SU-DHL-6 (cell line): ENCODE data around the gene ASTN2.
"Not testable (repeated sequence)": the region's sequence is repeated elsewhere in the genome, so short reads cannot be mapped to it uniquely, and the experiment has no call there.

ENCODE experiments used
- H2AFZ ChIP-seq: fragments of 200-600 bp; sonication (generic); 2 replicates; pipeline ENCODE4 v1.6.1; 2014; ENCODE audit warnings: low read depth, mild to moderate bottlenecking, moderate library complexity, mixed read lengths, antibody characterized with exemption, low read length; ENCODE audit not compliant: severe bottlenecking
- H3F3A ChIP-seq: fragments of 200-600 bp; shearing (Covaris generic); 2 replicates; pipeline ENCODE4 v1.6.0; 2016; ENCODE audit warnings: antibody characterized with exemption, mild to moderate bottlenecking; ENCODE audit not compliant: insufficient read depth
- H3K27ac ChIP-seq: fragments of 200-600 bp; sonication (generic); 2 replicates; pipeline ENCODE4 v1.5.1; 2016; ENCODE audit warnings: low read depth, mild to moderate bottlenecking, low read length, moderate library complexity, mixed read lengths
- H3K27me3 ChIP-seq: fragments of 200-600 bp; sonication (generic), shearing (Covaris generic); 2 replicates; pipeline ENCODE4 v1.6.0; 2014; ENCODE audit warnings: mild to moderate bottlenecking, low read length
- H3K36me3 ChIP-seq: fragments of 200-600 bp; sonication (generic); 2 replicates; pipeline ENCODE4 v1.6.1; 2014; ENCODE audit warnings: mild to moderate bottlenecking, low read length, mixed read lengths
- H3K4me2 ChIP-seq: fragments of 300-600, 200-600 bp; shearing (Covaris generic), sonication (generic); 2 replicates; pipeline ENCODE4 v1.6.0; 2014; ENCODE audit warnings: low read length, low read depth, mild to moderate bottlenecking; ENCODE audit not compliant: poor library complexity, severe bottlenecking
- H3K4me3 ChIP-seq: fragments of 200-600 bp; sonication (generic); 2 replicates; pipeline ENCODE4 v1.5.1; 2014; ENCODE audit warnings: antibody characterized with exemption, low read length, mild to moderate bottlenecking, mixed read lengths; ENCODE audit not compliant: insufficient read depth, poor library complexity, severe bottlenecking
- H3K79me2 ChIP-seq: fragments of 200-600 bp; sonication (generic); 2 replicates; pipeline ENCODE4 v1.6.1; 2014; ENCODE audit warnings: mild to moderate bottlenecking, low read length, moderate library complexity; ENCODE audit not compliant: insufficient read depth
- H3K9ac ChIP-seq: fragments of 200-600 bp; sonication (generic); 2 replicates; pipeline ENCODE4 v1.7.0; 2014; ENCODE audit warnings: mild to moderate bottlenecking, low read length
- H3K9me2 ChIP-seq: fragments of 200-600 bp; sonication (generic); replicated peaks from 2 replicates; pipeline ENCODE4 v1.6.1; 2014; ENCODE audit warnings: low read length; ENCODE audit not compliant: insufficient read depth
- H3K9me3 ChIP-seq: fragments of 200-600 bp; sonication (generic); 2 replicates; pipeline ENCODE4 v1.6.1; 2014; ENCODE audit warnings: low read length, mixed read lengths; ENCODE audit not compliant: insufficient read depth
- H4K20me1 ChIP-seq: fragments of 200-600 bp; sonication (generic); 2 replicates; pipeline ENCODE4 v1.6.1; 2014; ENCODE audit warnings: low read depth, mild to moderate bottlenecking, antibody characterized with exemption, low read length, moderate library complexity, mixed read lengths
- CTCF ChIP-seq: fragments of 200-600 bp; sonication (generic); IDR thresholded peaks from one replicate; pipeline ENCODE4 v1.5.1; 2017; ENCODE audit warnings: antibody characterized with exemption, mild to moderate bottlenecking, low read length, moderate library complexity; ENCODE audit not compliant: insufficient read depth, poor library complexity, severe bottlenecking
- EZH2phosphoT487 ChIP-seq: fragments of 200-600 bp; sonication (generic), shearing (Covaris generic); conservative IDR thresholded peaks from 2 replicates; pipeline ENCODE4 v1.6.1; 2018; ENCODE audit warnings: mild to moderate bottlenecking, antibody characterized with exemption, low read length, moderate library complexity, mixed read lengths

The ASTN2 gene

GRCh38 chr9:116925121-116925520, 489.7 kb downstream of the ASTN2 start:
- Histone ChIP-seq H3K79me2 (no peaks in the 10 kb centered on the region), H3K9me2 (no peaks in the 10 kb centered on the region), H3K4me3 (no peak overlapping the region), H4K20me1 (no peaks in the 10 kb centered on the region), H3K9me3 (no peaks in the 10 kb centered on the region), H3K4me2 (no peak overlapping the region), H3K27ac (no peak overlapping the region), H3F3A (no peaks in the 10 kb centered on the region), H3K36me3 (no peaks in the 10 kb centered on the region), H3K9ac (no peak overlapping the region), H2AFZ (no peak overlapping the region), H3K27me3 (no peaks in the 10 kb centered on the region)
- TF ChIP-seq CTCF (no peak), EZH2phosphoT487 (no peak)

DNA sequence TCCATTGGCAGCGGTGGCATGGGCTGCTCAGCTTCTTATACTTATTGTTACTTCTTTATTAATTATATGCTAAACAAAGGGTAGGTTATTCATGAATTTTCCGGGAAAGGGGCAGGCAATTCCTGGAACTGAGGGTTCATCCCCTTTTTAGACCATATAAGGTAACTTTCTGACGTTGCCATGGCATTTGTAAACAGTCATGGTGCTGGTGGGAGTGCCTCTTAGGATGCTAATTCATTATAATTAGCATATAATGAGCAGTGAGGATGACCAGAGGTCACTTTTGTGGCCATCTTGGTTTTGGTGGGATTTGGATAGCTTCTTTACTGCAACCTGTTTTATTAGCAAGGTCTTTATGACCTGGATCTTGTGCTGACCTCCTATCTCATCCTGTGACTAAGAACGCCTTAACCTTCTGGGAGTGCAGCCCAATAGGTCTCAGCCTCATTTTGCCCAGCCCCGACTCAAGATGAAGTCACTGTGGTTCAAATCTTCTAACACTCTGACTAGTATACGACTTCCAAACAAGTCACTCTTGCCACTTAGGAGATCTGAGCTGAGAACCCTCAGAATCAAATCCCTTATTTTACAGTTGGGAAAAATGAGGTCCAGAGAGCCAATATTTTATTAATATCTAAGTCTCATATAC, 490.3 kb downstream of the ASTN2 start:
- no peak overlapping the region for H3K27ac ChIP-seq
- no peaks in the 10 kb centered on the region for H3K79me2 ChIP-seq
- H3K4me3 ChIP-seq, result no peak overlapping the region
- no peaks in the 10 kb centered on the region for H3F3A ChIP-seq
- TF ChIP-seq EZH2phosphoT487, result no peak
- no peak for TF ChIP-seq CTCF
- H3K4me2 ChIP-seq, result no peak overlapping the region
- no peaks in the 10 kb centered on the region for H4K20me1 ChIP-seq
- H3K9me3 ChIP-seq, result no peaks in the 10 kb centered on the region
- no peaks in the 10 kb centered on the region for H3K36me3 ChIP-seq
- no peaks in the 10 kb centered on the region for H3K9me2 ChIP-seq
- H2AFZ ChIP-seq, result no peak overlapping the region
- no peak overlapping the region for H3K9ac ChIP-seq
- H3K27me3 ChIP-seq, result no peaks in the 10 kb centered on the region

- not testable (repeated sequence) for H3K9ac ChIP-seq, H3K4me3 ChIP-seq, H3K27me3 ChIP-seq, H3K9me3 ChIP-seq, H4K20me1 ChIP-seq, H3K36me3 ChIP-seq, H3K4me2 ChIP-seq, H3K27ac ChIP-seq, H2AFZ ChIP-seq, H3K79me2 ChIP-seq, H3K9me2 ChIP-seq, H3F3A ChIP-seq
Measured at GRCh38 chr9:116917895-116918508, 496.9 kb downstream of the ASTN2 start.

GRCh38 chr9:116913536-116913935, 501.3 kb downstream of the ASTN2 start:
- Histone ChIP-seq H3K27me3 (no peaks in the 10 kb centered on the region), H3K27ac (no peak overlapping the region), H3K36me3 (no peaks in the 10 kb centered on the region), H3K9ac (no peak overlapping the region), H3K9me3 (no peaks in the 10 kb centered on the region), H3K4me3 (no peak overlapping the region), H3F3A (no peaks in the 10 kb centered on the region), H3K9me2 (no peaks in the 10 kb centered on the region), H3K4me2 (no peak overlapping the region), H2AFZ (no peak overlapping the region), H4K20me1 (no peaks in the 10 kb centered on the region), H3K79me2 (no peaks in the 10 kb centered on the region)
- TF ChIP-seq CTCF (no peak), EZH2phosphoT487 (no peak)
